Lower leg skin (tissue), 4 donors: ENCODE results near the gene SESN1. TPM values are rescaled to one million over a fixed set of nuclear protein-coding genes. Genes with fewer than 3 reads are reported as not detected.

Experiments used
- DNase-seq, 2 donors: peaks; one replicate each; pipeline ENCODE4 v3.0.0-alpha.2; 2019; ENCODE audit warnings: low spot score in 2 of 2
- H3K4me3 ChIP-seq: fragments of 200-600 bp; sonication (generic); 2 replicates; pipeline ENCODE4 v1.5.1; 2017; ENCODE audit warnings: mild to moderate bottlenecking, low read depth; ENCODE audit not compliant: poor library complexity, severe bottlenecking
- POLR2A ChIP-seq, 2 donors: fragments of 450-650 bp; IDR thresholded peaks; one replicate each; pipeline ENCODE4 v1.6.1; 2016 to 2017; ENCODE audit warnings: antibody characterized with exemption in 2 of 2, mild to moderate bottlenecking in 1 of 2, moderate library complexity in 1 of 2
- WGBS, 2 donors: methylation state at CpG; one replicate each; pipeline ENCODE4 v1.1.5; 2018; 5-methylcytosine and 5-hydroxymethylcytosine counted together
- intact Hi-C: fragments of 100-400 bp; cut with DNase I; formaldehyde crosslinking; loops from one replicate; pipeline ENCODE4 v1.15.0; 2023; ENCODE audit warnings: low total_unique reads
- total RNA-seq, 4 donors: library from RNA; depleted of rRNA; stranded (reverse); fragments of >200 nt; gene quantifications; one replicate each; pipeline ENCODE4 v1.1.0, GENCODE V29; 2016
- TF ChIP-seq, protein P1 (sequence below), 3 donors: fragments of 450-650 bp; IDR thresholded peaks; one replicate each; pipeline ENCODE4 v1.5.1; 2016; ENCODE audit warnings: antibody characterized with exemption in 3 of 3, mild to moderate bottlenecking in 3 of 3, moderate library complexity in 2 of 3

Gene SESN1
- total RNA-seq, 4 donors from 2014 or later = 47.9 to 165 (median 110) TPM

DNA sequence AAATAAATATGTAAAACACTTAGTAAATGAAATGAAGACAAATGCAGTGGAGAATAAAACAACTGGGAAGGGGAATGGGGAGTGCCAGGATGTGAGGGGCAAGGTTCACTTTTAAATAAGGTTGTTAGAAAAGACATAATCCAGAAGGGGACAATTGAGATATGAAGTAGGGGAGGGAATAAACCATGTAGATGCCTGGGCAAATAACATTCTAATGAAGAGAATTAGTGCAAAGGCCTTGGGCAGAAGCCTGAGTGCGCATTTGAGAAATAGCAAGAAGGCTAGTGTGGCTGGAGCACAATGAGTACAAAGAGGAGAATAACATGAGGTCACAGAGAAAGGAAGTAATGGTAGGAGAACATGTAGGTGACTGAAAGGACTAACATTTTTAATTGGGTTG is 3.0 kb upstream of the SESN1 start:
- intact Hi-C loops = no loop called here
- H3K4me3 ChIP-seq = no peak overlapping the region
- TF ChIP-seq POLR2A (IDR thresholded peaks at IDR 0.05) = no peak
- TF ChIP-seq, protein P1, sequence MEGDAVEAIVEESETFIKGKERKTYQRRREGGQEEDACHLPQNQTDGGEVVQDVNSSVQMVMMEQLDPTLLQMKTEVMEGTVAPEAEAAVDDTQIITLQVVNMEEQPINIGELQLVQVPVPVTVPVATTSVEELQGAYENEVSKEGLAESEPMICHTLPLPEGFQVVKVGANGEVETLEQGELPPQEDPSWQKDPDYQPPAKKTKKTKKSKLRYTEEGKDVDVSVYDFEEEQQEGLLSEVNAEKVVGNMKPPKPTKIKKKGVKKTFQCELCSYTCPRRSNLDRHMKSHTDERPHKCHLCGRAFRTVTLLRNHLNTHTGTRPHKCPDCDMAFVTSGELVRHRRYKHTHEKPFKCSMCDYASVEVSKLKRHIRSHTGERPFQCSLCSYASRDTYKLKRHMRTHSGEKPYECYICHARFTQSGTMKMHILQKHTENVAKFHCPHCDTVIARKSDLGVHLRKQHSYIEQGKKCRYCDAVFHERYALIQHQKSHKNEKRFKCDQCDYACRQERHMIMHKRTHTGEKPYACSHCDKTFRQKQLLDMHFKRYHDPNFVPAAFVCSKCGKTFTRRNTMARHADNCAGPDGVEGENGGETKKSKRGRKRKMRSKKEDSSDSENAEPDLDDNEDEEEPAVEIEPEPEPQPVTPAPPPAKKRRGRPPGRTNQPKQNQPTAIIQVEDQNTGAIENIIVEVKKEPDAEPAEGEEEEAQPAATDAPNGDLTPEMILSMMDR (IDR thresholded peaks at IDR 0.05) = no peak
- WGBS, 2 donors = 95 to 96% methylated on average over 1 of the region's 1 CpG
- DNase-seq = no peak

DNA sequence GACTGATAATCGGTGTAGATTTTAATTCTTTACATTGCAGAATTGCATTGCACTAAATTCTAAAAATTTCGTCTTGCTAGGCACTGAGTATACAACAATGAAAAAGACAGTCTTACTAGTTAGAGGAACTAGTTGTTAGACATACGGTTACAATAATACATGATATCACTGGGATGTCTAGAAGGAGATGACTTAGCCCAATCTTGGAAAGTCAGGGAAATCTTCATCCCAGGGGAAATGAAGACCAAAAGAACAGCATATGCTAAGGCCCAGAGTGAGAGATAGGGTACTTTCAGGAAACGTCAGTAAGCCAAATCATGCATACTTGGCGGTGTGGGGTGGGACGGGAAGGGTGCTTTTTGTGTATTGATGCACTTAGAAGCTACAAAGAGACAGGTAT is 1.6 kb upstream of the SESN1 start:
- no peak for TF ChIP-seq POLR2A (IDR thresholded peaks at IDR 0.05)
- TF ChIP-seq, protein P1 (IDR thresholded peaks at IDR 0.05) = no peak
- intact Hi-C loops = no loop called here
- no peak overlapping the region for H3K4me3 ChIP-seq
- DNase-seq = no peak
- whole genome bisulfite sequencing, 2 donors = 49 to 53% methylated on average over 6 of the region's 6 CpGs

DNA sequence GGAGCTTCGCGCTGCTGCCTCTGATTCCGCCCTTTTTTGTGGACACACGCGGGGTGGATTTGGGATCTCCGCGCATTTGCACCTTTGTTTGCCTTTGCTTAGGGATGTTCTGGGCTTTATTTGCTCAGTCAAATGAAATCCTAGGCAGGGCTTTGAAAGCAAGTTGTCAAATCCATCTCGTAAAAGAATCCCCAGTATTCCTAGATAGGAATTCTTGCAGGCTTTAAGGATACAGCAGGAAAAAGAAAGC is 1.1 kb upstream of the SESN1 start:
- 1% methylated on average over 8 of the region's 8 CpGs for WGBS, 2 donors
- no peak for TF ChIP-seq POLR2A (IDR thresholded peaks at IDR 0.05)
- TF ChIP-seq, protein P1 (IDR thresholded peaks at IDR 0.05) = no peak
- peak overlapping the region; percentile 76 for H3K4me3 ChIP-seq
- no peak for DNase-seq
- intact Hi-C loops = no loop called here

DNA sequence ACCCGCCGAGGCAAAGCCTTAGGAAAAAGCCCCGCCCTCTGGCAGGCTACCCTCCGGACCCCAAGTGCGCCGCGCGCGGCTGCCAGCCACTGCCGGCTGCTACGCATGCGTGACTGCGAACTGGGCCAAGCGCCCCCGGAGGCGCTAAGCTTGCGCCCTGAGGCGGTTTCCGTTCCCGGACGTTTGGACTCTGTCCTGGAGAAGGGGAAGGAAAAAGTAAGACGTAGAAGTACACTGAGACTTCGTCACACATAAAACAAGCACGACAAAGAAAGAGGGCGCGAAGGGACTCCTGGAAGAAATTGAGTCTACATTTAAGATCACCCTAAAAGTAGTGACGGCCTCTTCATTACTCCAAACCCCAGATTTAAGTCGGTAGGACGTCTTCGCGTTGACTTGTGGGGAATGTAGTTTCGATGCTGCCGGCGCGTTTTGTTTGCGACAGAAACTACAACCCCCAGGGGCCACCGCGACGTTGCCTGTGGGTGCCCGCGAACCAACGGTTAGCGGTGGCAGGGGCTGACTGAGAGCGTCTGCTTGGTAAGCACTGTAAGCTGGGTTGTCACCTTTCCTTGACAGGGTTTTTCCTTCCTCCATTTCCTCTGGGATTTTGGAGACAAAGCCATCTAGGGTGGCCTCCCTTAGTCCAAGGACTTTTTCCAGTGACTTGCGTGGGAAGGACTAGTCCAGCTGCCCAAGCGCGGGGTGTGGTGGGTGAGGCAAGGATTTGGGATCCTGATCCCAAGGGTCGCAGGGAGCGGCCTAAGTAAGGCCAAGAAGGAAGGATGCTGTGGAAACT is 589 bp upstream of the SESN1 start, which contains the start of gene CEP57L1:
CEP57L1 (plus strand) TSS at position 472 of the 799 bp plus-strand sequence. CDS start 49,715 bp downstream, outside the sequence.
- H3K4me3 ChIP-seq = peak within 1 kb of the TSS; percentile 76
- DNase-seq = peak; percentile 95 to 99
- TF ChIP-seq, protein P1 (IDR thresholded peaks at IDR 0.05) = no peak
- peak in 1 of 2 donors; percentile 56 for TF ChIP-seq POLR2A (IDR thresholded peaks at IDR 0.05)
- intact Hi-C loops = no loop called here
- 0% methylated on average over 46 to 48 of the region's 49 CpGs for WGBS, 2 donors

DNA sequence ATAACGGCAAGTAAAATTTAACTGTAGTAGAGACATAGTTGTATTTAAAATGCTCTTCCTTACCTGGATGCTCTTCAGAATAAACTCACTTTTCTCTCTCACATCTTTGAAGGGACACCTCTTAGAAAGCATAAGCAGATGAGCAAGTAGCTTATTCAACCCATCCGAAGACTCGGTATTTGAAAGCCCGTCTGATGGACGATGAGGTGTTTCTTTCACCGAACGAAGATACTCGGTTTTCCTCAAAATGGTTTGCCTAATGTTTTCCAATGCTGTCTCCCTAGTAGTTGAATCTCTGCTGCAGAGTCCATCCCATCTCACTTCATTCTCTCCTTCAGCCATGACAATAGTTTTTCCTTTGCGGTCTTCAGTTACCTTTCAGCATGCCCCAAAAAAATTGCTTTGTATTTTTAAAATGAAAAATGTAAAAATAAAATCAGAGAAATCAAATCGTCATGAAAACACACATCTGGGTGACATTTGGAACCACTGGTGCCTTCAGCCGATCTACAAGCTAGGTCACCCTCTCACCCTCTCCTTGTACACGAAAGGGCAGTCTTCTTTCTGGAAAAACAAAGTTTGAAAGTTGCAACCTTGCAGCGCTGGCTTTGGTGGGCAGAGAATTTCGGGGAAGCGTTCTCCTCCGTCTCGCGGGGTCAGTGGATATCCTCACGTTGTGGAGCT is 772 bp downstream of the SESN1 start:
- intact Hi-C loops = no loop called here
- WGBS, 2 donors = 0% methylated on average over 19 of the region's 19 CpGs
- no peak for TF ChIP-seq POLR2A (IDR thresholded peaks at IDR 0.05)
- TF ChIP-seq, protein P1 (IDR thresholded peaks at IDR 0.05) = no peak
- no peak for DNase-seq
- H3K4me3 ChIP-seq = peak overlapping the region; percentile 56
